Stimulated activated memory B cell treated with anti-CD40 and anti-IgM and Interleukin-4, amounts not matched to agents 10 μg/mL and 1 μg/mL and 100 μg/mL, for 72 hours (primary cell): Measurements from ENCODE around the gene SPECC1.
A peak's percentile ranks its signal among the peaks of the same experiment; 100 is the strongest.
"Not testable (repeated sequence)": the region's sequence is repeated elsewhere in the genome, so short reads cannot be mapped to it uniquely, and the experiment has no call there.

Experiments
- ATAC-seq: fragments of 150-1000 bp; cut with Tn5 transposase; 2 replicates; pipeline ENCODE4 v1.10.0; 2021
- H3K27ac Mint-ChIP-seq: one replicate; pipeline ENCODE4 v1.8.0; 2022; ENCODE audit warnings: mild to moderate bottlenecking, mixed read lengths
- H3K27me3 Mint-ChIP-seq: one replicate; pipeline ENCODE4 v1.8.0; 2022; ENCODE audit warnings: mixed read lengths
- H3K36me3 Mint-ChIP-seq: one replicate; pipeline ENCODE4 v1.8.0; 2022; ENCODE audit warnings: mixed read lengths
- H3K4me1 Mint-ChIP-seq: one replicate; pipeline ENCODE4 v1.8.0; 2022; ENCODE audit warnings: mixed read lengths
- H3K4me3 Mint-ChIP-seq: one replicate; pipeline ENCODE4 v1.8.0; 2022; ENCODE audit warnings: mild to moderate bottlenecking, moderate library complexity, mixed read lengths
- H3K9me3 Mint-ChIP-seq: one replicate; pipeline ENCODE4 v1.8.0; 2022; ENCODE audit warnings: mixed read lengths

Gene SPECC1

GRCh38 chr17:20153231-20153630 is 144.1 kb downstream of the SPECC1 start:
- Mint-ChIP-seq H3K27ac (no peak overlapping the region), H3K27me3 (no peaks in the 10 kb centered on the region)

DNA sequence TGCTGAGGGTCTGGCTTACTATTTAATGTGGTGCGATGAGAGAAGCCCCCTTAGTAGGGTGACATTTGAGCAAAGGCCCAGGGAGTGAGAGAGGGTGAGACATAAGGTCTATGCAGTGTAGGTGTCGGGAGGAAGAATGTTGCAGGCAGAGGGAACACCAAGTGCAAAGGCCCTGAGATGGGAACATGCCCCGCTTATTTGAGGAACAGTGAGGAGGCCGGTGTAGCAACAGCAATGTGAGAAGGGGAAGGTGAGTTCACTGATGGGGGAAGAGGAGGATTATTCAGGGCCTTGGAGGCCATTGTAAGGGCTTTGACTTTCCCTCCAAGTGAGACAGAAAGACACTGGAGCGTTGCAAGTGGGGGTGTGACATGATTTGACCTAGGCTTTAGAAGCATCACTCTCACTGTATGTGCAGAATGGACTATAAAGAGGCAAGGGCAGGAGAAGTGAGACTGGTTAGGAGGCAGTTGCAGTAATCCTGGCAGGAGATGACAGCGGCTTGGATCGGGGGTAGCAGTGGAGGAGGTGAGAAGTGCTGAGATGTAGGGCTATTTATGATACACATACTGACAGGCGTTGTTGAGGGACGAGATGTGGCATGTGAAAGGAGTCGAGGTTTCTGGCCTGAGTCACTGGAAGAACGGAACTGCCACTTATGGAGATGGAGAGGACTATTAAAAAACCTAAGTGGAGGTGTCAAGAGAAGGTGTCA is 145.3 kb downstream of the SPECC1 start:
- no peaks in the 10 kb centered on the region for H3K27me3 Mint-ChIP-seq
- H3K9me3 Mint-ChIP-seq, result no peaks in the 10 kb centered on the region
- H3K27ac Mint-ChIP-seq, result no peak overlapping the region
- H3K4me1 Mint-ChIP-seq, result peaks cover 7% of the 10 kb centered on the region
- no peak overlapping the region for H3K4me3 Mint-ChIP-seq
- ATAC-seq, result no peak
- no peaks in the 10 kb centered on the region for H3K36me3 Mint-ChIP-seq

More at GRCh38 chr17:20153231-20153630, 144.1 kb downstream of the SPECC1 start:
- Mint-ChIP-seq H3K36me3 (no peaks in the 10 kb centered on the region), H3K9me3 (no peaks in the 10 kb centered on the region), H3K4me1 (peaks cover 7% of the 10 kb centered on the region), H3K4me3 (no peak overlapping the region)
- ATAC-seq, result no peak

- Mint-ChIP-seq H3K4me1 (peaks cover 7% of the 10 kb centered on the region), H3K27me3 (no peaks in the 10 kb centered on the region), H3K36me3 (no peaks in the 10 kb centered on the region), H3K9me3 (no peaks in the 10 kb centered on the region), H3K27ac (no peak overlapping the region), H3K4me3 (no peak overlapping the region)
- peak; percentile 99 for ATAC-seq
Observed at GRCh38 chr17:20155258-20156195, 146.4 kb downstream of the SPECC1 start.

- no peaks in the 10 kb centered on the region for H3K27me3 Mint-ChIP-seq
- ATAC-seq, result peak; percentile 41
- peaks cover 7% of the 10 kb centered on the region for H3K4me1 Mint-ChIP-seq
- peak overlapping the region; percentile 61 for H3K27ac Mint-ChIP-seq
- H3K9me3 Mint-ChIP-seq, result no peaks in the 10 kb centered on the region
- H3K36me3 Mint-ChIP-seq, result no peaks in the 10 kb centered on the region
- no peak overlapping the region for H3K4me3 Mint-ChIP-seq
Observed at GRCh38 chr17:20156196-20157000, 147.2 kb downstream of the SPECC1 start.

- H3K36me3 Mint-ChIP-seq, result no peaks in the 10 kb centered on the region
- H3K4me3 Mint-ChIP-seq, result no peak overlapping the region
- no peaks in the 10 kb centered on the region for H3K9me3 Mint-ChIP-seq
- ATAC-seq, result no peak
- H3K4me1 Mint-ChIP-seq, result peaks cover 7% of the 10 kb centered on the region
- no peaks in the 10 kb centered on the region for H3K27me3 Mint-ChIP-seq
- peak overlapping the region; percentile 61 for H3K27ac Mint-ChIP-seq
Observed at GRCh38 chr17:20157001-20157310, 147.8 kb downstream of the SPECC1 start.

GRCh38 chr17:20158580-20158979 is 149.4 kb downstream of the SPECC1 start:
- H3K36me3 Mint-ChIP-seq, result no peaks in the 10 kb centered on the region
- peaks cover 7% of the 10 kb centered on the region for H3K4me1 Mint-ChIP-seq
- no peaks in the 10 kb centered on the region for H3K9me3 Mint-ChIP-seq
- no peak for ATAC-seq
- H3K4me3 Mint-ChIP-seq, result no peak overlapping the region
- H3K27ac Mint-ChIP-seq, result no peak overlapping the region
- H3K27me3 Mint-ChIP-seq, result no peaks in the 10 kb centered on the region

GRCh38 chr17:20159406-20160069 is 150.4 kb downstream of the SPECC1 start:
- no peak overlapping the region for H3K27ac Mint-ChIP-seq
- peaks cover 7% of the 10 kb centered on the region for H3K4me1 Mint-ChIP-seq
- H3K36me3 Mint-ChIP-seq, result no peaks in the 10 kb centered on the region
- H3K9me3 Mint-ChIP-seq, result no peaks in the 10 kb centered on the region
- H3K27me3 Mint-ChIP-seq, result no peaks in the 10 kb centered on the region
- H3K4me3 Mint-ChIP-seq, result no peak overlapping the region
- ATAC-seq, result no peak

DNA sequence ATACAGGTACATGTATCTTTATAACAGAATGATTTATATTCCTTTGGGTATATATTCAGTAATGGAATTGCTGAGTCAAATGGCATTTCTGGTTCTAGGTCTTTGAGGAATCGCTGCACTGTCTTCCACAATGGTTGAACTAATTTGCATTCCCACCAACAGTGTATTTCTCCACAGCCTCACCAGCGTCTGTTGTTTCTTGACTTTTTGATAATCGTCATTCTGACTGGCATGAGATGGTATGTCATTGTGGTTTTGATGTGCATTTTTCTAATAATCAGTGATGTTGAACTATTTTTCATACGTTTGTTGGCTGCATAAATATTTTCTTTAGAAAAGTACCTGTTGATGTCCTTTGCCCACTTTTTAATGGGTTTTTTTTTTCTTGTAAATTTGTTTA is 156.4 kb downstream of the SPECC1 start:
- not testable (repeated sequence) for H3K36me3 Mint-ChIP-seq, H3K27ac Mint-ChIP-seq, H3K9me3 Mint-ChIP-seq, ATAC-seq, H3K4me1 Mint-ChIP-seq, H3K27me3 Mint-ChIP-seq, H3K4me3 Mint-ChIP-seq

- Mint-ChIP-seq H3K36me3 (no peaks in the 10 kb centered on the region), H3K4me3 (no peak overlapping the region), H3K4me1 (peaks cover 10% of the 10 kb centered on the region), H3K27me3 (no peaks in the 10 kb centered on the region), H3K9me3 (no peaks in the 10 kb centered on the region), H3K27ac (no peak overlapping the region)
- no peak for ATAC-seq
Observed at GRCh38 chr17:20170085-20170484, 160.9 kb downstream of the SPECC1 start.

DNA sequence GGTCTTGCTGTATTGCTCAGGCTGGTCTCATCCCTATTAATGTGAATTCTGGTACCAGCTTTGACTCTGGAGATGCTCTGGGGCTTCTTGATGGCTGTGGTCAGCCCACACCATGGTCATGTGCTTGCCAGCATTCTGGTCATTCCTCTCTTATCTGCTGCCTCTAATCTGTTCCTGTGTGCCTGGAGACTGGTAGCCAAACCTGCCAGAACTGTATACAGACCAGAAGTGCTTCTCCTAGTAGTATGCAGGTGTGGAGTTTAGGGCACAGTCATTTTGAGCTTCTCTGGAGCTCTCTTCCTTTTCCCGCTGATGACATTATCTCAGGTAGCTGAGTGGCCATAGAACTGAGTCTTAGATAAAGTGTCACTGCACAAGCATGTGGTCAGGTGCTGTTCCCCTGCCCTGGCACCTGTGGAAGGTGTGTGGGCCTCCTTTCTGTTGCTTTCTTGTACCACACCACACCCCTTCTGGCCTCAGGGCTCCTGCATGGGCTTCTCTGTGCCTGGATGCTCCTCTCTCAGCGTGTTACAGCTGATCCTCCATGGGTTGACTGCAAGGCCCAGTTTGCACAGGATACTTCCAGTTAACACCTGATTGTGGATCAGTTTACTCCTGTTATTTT is 162.7 kb downstream of the SPECC1 start:
- Mint-ChIP-seq H3K4me3 (no peak overlapping the region), H3K9me3 (no peaks in the 10 kb centered on the region), H3K4me1 (peaks cover 10% of the 10 kb centered on the region), H3K27me3 (no peaks in the 10 kb centered on the region), H3K36me3 (no peaks in the 10 kb centered on the region), H3K27ac (no peak overlapping the region)
- no peak for ATAC-seq

DNA sequence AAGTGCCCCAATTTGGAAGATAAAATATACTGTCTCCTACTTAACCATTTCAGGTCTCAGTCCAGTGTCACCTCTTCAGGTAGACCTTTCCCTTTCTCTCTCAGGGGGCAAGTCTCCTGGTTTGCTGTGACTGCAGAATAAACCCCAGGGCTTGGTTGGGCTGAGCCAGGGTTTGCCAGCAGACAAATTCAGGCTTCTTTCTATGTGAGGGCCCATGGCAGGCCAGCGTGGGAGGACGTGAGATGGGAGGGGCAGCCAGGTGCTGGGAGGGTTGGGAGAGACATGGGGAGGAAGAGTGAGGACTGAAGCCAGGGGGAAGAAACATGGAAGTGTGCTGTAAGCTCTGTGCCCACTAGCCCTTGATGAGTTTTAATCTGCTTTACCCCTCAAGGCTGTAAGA is 163.2 kb downstream of the SPECC1 start:
- peak; percentile 27 for ATAC-seq
- Mint-ChIP-seq H3K36me3 (no peaks in the 10 kb centered on the region), H3K9me3 (no peaks in the 10 kb centered on the region), H3K4me1 (peaks cover 10% of the 10 kb centered on the region), H3K27ac (no peak overlapping the region), H3K27me3 (no peaks in the 10 kb centered on the region), H3K4me3 (no peak overlapping the region)

GRCh38 chr17:20173091-20173490 is 163.9 kb downstream of the SPECC1 start:
- no peaks in the 10 kb centered on the region for H3K36me3 Mint-ChIP-seq
- H3K9me3 Mint-ChIP-seq, result no peaks in the 10 kb centered on the region
- no peak overlapping the region for H3K27ac Mint-ChIP-seq
- H3K27me3 Mint-ChIP-seq, result no peaks in the 10 kb centered on the region
- no peak for ATAC-seq
- H3K4me3 Mint-ChIP-seq, result no peak overlapping the region
- peaks cover 10% of the 10 kb centered on the region for H3K4me1 Mint-ChIP-seq

DNA sequence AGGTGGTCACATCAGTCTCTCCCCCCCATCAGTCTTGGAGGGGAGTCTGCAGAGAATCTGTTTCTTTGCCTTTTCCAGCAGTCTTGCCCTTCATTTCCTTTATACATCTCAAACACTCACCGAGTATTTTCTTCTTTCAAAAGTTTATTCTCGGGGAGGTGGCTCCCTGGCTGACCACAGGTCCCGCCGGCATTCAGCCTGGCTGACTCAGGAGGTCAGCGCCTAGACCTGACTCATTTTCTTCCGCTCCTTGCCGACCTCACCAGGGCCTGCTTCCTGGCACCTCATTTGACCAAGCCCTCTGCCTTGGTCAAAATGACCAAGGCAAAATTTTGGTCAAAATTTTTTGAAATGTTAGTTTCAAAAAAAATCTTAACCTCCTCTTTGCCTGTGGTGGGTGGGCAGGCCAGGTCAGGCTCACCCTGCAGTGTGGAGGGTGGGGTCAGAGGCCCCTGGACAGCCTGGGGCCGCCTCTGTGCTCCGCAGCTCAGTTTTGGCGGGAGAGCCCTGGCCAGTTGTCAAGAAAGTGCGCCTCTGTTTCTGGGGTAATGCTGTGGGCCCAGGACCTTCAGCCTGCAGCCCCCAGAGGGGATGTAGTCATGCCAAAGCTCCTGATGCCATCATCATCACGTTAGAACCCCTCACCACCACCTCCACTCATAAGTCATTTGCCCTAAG is 165.6 kb downstream of the SPECC1 start:
- H3K4me3 Mint-ChIP-seq, result no peak overlapping the region
- no peak overlapping the region for H3K27ac Mint-ChIP-seq
- H3K9me3 Mint-ChIP-seq, result no peaks in the 10 kb centered on the region
- ATAC-seq, result peak; percentile 34
- peaks cover 10% of the 10 kb centered on the region for H3K4me1 Mint-ChIP-seq
- H3K36me3 Mint-ChIP-seq, result no peaks in the 10 kb centered on the region
- no peaks in the 10 kb centered on the region for H3K27me3 Mint-ChIP-seq

- Mint-ChIP-seq H3K36me3 (no peaks in the 10 kb centered on the region), H3K4me1 (peaks cover 10% of the 10 kb centered on the region), H3K9me3 (no peaks in the 10 kb centered on the region), H3K27me3 (no peaks in the 10 kb centered on the region), H3K4me3 (no peak overlapping the region), H3K27ac (no peak overlapping the region)
- ATAC-seq, result no peak
Observed at GRCh38 chr17:20179041-20179440, 169.9 kb downstream of the SPECC1 start.
